Caco-2 (cell line): ENCODE data around the gene MED29. TPM values are rescaled to one million over a fixed set of nuclear protein-coding genes. Genes with fewer than 3 reads are reported as not detected.

Experiments used
- BruUV-seq: library from RNA; stranded (reverse); fragments of 400-500 nt; replicated peaks from 2 replicates; lab custom pipeline; 2021; lab: Mats Ljungman, UMichigan
- CTCF ChIA-PET: fragments of 300-600 bp; sonication (Branson Sonifier 250); formaldehyde crosslinking; loops from one replicate; lab custom pipeline; 2022; ENCODE audit warnings: antibody characterized with exemption; lab: Charles Lee
- POLR2A ChIA-PET: fragments of 300-600 bp; sonication (Branson Sonifier 250); formaldehyde crosslinking; loops from one replicate; lab custom pipeline; 2022; ENCODE audit warnings: antibody characterized with exemption; lab: Charles Lee
- DNase-seq, 2 experiments: peaks; one replicate each; pipeline versions ENCODE4 v3.0.0 to v3.0.0-alpha.2; 2020 to 2022
- H3K27me3 ChIP-seq: replicated peaks from 2 replicates; pipeline ENCODE4 v1.6.0; 2011; ENCODE audit warnings: low read length; ENCODE audit not compliant: control insufficient read depth, insufficient read depth
- H3K36me3 ChIP-seq: 2 replicates; pipeline ENCODE4 v1.5.1; 2011; ENCODE audit warnings: low read length; ENCODE audit not compliant: control insufficient read depth, insufficient read depth
- H3K4me1 ChIP-seq: fragments of 250-450 bp; sonication (Bioruptor Pico); 2 replicates; pipeline ENCODE4 v1.5.1; 2020; ENCODE audit warnings: mild to moderate bottlenecking
- H3K4me3 ChIP-seq: 2 replicates; pipeline ENCODE4 v1.5.1; 2011; ENCODE audit warnings: low read depth, mild to moderate bottlenecking, control low read depth, low read length
- H3K9me3 ChIP-seq: fragments of 250-450 bp; sonication (Bioruptor Pico); 2 replicates; pipeline ENCODE4 v1.5.1; 2020; ENCODE audit warnings: mild to moderate bottlenecking, moderate library complexity
- H3K27ac Mint-ChIP-seq: one replicate; pipeline ENCODE4 v1.8.0; 2022; ENCODE audit warnings: mixed read lengths; ENCODE audit not compliant: unreplicated experiment
- H3K27me3 Mint-ChIP-seq: one replicate; pipeline ENCODE4 v1.8.0; 2022; ENCODE audit warnings: mixed read lengths; ENCODE audit not compliant: insufficient read depth, unreplicated experiment
- H3K36me3 Mint-ChIP-seq: one replicate; pipeline ENCODE4 v1.8.0; 2022; ENCODE audit warnings: mild to moderate bottlenecking, mixed read lengths; ENCODE audit not compliant: insufficient read depth, unreplicated experiment
- H3K4me1 Mint-ChIP-seq: one replicate; pipeline ENCODE4 v1.8.0; 2022; ENCODE audit warnings: low read depth, mixed read lengths; ENCODE audit not compliant: unreplicated experiment
- H3K4me3 Mint-ChIP-seq: one replicate; pipeline ENCODE4 v1.8.0; 2022; ENCODE audit warnings: mild to moderate bottlenecking, moderate library complexity, mixed read lengths; ENCODE audit not compliant: unreplicated experiment
- H3K9me3 Mint-ChIP-seq: one replicate; pipeline ENCODE4 v1.8.0; 2022; ENCODE audit warnings: mixed read lengths; ENCODE audit not compliant: unreplicated experiment
- CTCF ChIP-seq, 2 experiments: fragments of 200-600 bp in 1 of 2; IDR thresholded peaks; 1 replicate in 1 of 2; 2 replicates in 1 of 2; pipeline versions ENCODE4 v1.5.1 to v1.8.0; 2011 to 2022; ENCODE audit warnings: antibody characterized with exemption in 1 of 2, control low read depth in 1 of 2, inconsistent platforms in 1 of 2, low read depth in 1 of 2, low read length in 1 of 2, mild to moderate bottlenecking in 1 of 2, moderate library complexity in 1 of 2; ENCODE audit not compliant: insufficient read depth in 1 of 2, severe bottlenecking in 1 of 2, unreplicated experiment in 1 of 2
- intact Hi-C: fragments of 100-400 bp; cut with micrococcal nuclease; formaldehyde crosslinking; loops from one replicate; pipeline ENCODE4 v1.10.0; 2022; ENCODE audit not compliant: unreplicated experiment
- total RNA-seq: library from RNA; stranded (reverse); gene quantifications from 2 replicates; pipeline ENCODE4 v1.2.3, GENCODE V29; 2022

Gene MED29
- total RNA-seq, 1 experiment from 2014 or later: 50.8 TPM

GRCh38 chr19:39412100-39412866 lies 21.1 kb downstream of the MED29 start, which contains the start of gene PLEKHG2:
TSS of gene PLEKHG2 (plus strand) at chr19:39412669. CDS start at chr19:39414087, 1,418 bp downstream.
- CTCF ChIA-PET: interaction anchor here (0.8 to 2.5 kb wide), 6 partner anchors 10 to 24 kb away, joined by 3 to 52 read pairs (median 3); partner anchors contain the start of gene RPS16
- Histone ChIP-seq H3K36me3 (peaks cover 5% of the 10 kb centered on the region; the same call in 1 of the 2 replicates), H3K4me3 (peak within 1 kb of the TSS; percentile 88), H3K4me1 (peaks cover 30% of the 10 kb centered on the region), H3K27me3 (no peaks in the 10 kb centered on the region), H3K9me3 (no peaks in the 10 kb centered on the region)
- Mint-ChIP-seq H3K4me3 (peak within 1 kb of the TSS; percentile 77), H3K9me3 (no peaks in the 10 kb centered on the region), H3K27ac (peak within 1 kb of the TSS; percentile 90), H3K27me3 (peaks cover 3% of the 10 kb centered on the region), H3K36me3 (peaks cover 65% of the 10 kb centered on the region), H3K4me1 (peaks cover 40% of the 10 kb centered on the region)
- no TSS peak for BruUV-seq
- POLR2A ChIA-PET: interaction anchor here (0.6 to 2.3 kb wide), 8 partner anchors 10 to 1338 kb away, joined by 3 to 20 read pairs (median 4); partner anchors contain the start of gene RPS16
- intact Hi-C loops: loop anchor here (1.0 kb wide), 4 partner anchors 10 to 71 kb away; no protein-coding TSS in a partner anchor
- peak; percentile 99 for DNase-seq
- peak; percentile 91 to 92 for TF ChIP-seq CTCF (IDR thresholded peaks at IDR 0.05; ENCODE audit: insufficient read depth in 1 of 2, low read depth in 1 of 2, low read length in 1 of 2, severe bottlenecking in 1 of 2, unreplicated experiment in 1 of 2)

DNA sequence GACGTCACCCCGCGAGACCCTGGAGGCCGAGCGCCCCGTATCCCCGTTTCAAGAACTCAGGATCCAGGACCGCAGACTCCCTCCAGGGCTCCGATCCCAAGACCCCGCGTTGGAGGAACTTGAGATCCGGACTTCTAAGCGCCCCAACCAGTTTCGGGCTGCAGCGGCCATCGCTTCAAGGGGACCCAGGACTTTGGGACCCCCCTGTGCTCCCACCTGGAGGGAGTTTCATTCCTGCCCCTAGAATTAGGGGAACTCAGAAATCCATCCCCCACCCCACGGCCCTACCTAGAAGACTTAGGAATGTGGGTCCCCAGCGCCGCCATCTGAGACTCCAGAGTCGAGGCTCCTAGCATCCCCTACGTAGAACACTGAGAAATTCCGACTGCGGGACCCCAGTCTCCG lies 21.7 kb downstream of the MED29 start:
- H3K4me3 ChIP-seq: peak overlapping the region; percentile 88
- intact Hi-C loops: loop anchor here (1.0 kb wide), 4 partner anchors 11 to 72 kb away; no protein-coding TSS in a partner anchor
- Mint-ChIP-seq H3K9me3 (no peaks in the 10 kb centered on the region), H3K27me3 (peaks cover 3% of the 10 kb centered on the region), H3K4me3 (peak overlapping the region; percentile 77), H3K36me3 (peaks cover 59% of the 10 kb centered on the region), H3K27ac (peak overlapping the region; percentile 90), H3K4me1 (peaks cover 40% of the 10 kb centered on the region)
- ChIA-PET CTCF (interaction anchor here (0.9 to 2.5 kb wide), 3 partner anchors 12 to 23 kb away, joined by 3 to 52 read pairs (median 16); partner anchors contain the start of gene RPS16), POLR2A (interaction anchor here (0.6 to 2.3 kb wide), 3 partner anchors 20 to 1338 kb away, joined by 3 to 20 read pairs (median 3); partner anchors contain the start of gene RPS16)
- H3K4me1 ChIP-seq: peaks cover 27% of the 10 kb centered on the region
- DNase-seq: no peak
- no TSS peak for BruUV-seq
- no peak for TF ChIP-seq CTCF (IDR thresholded peaks at IDR 0.05; ENCODE audit: insufficient read depth in 1 of 2, low read depth in 1 of 2, low read length in 1 of 2, severe bottlenecking in 1 of 2, unreplicated experiment in 1 of 2)
- H3K27me3 ChIP-seq: no peaks in the 10 kb centered on the region
- H3K36me3 ChIP-seq: peaks cover 4% of the 10 kb centered on the region; the same call in 1 of the 2 replicates
- no peaks in the 10 kb centered on the region for H3K9me3 ChIP-seq

GRCh38 chr19:39413272-39413910 lies 22.2 kb downstream of the MED29 start:
- peak overlapping the region; percentile 77 for H3K4me3 Mint-ChIP-seq
- H3K27ac Mint-ChIP-seq: peak overlapping the region; percentile 90
- no peak for TF ChIP-seq CTCF (IDR thresholded peaks at IDR 0.05; ENCODE audit: insufficient read depth in 1 of 2, low read depth in 1 of 2, low read length in 1 of 2, severe bottlenecking in 1 of 2, unreplicated experiment in 1 of 2)
- peaks cover 1% of the 10 kb centered on the region; the same call in 1 of the 2 replicates for H3K36me3 ChIP-seq
- no peaks in the 10 kb centered on the region for H3K9me3 ChIP-seq
- H3K27me3 Mint-ChIP-seq: peaks cover 3% of the 10 kb centered on the region
- H3K27me3 ChIP-seq: no peaks in the 10 kb centered on the region
- no peaks in the 10 kb centered on the region for H3K9me3 Mint-ChIP-seq
- intact Hi-C loops: no loop called here
- H3K4me1 ChIP-seq: peaks cover 22% of the 10 kb centered on the region
- no TSS peak for BruUV-seq
- CTCF ChIA-PET: interaction anchor here (0.6 to 1.8 kb wide), 8 partner anchors 15 to 459 kb away, joined by 3 to 22 read pairs (median 5); partner anchors contain the start of genes MED29, PAF1, RPS16 and SAMD4B
- peak; percentile 65 to 69 for DNase-seq
- H3K36me3 Mint-ChIP-seq: peaks cover 54% of the 10 kb centered on the region
- H3K4me3 ChIP-seq: peak overlapping the region; percentile 88
- H3K4me1 Mint-ChIP-seq: peaks cover 40% of the 10 kb centered on the region
- POLR2A ChIA-PET: interaction anchor here (1.2 to 1.6 kb wide), 3 partner anchors 12 to 22 kb away, joined by 6 to 25 read pairs (median 7); partner anchors contain the start of gene RPS16
